T1000 (cell line): ENCODE data around the gene KPNA6.
"Not testable (repeated sequence)": the region's sequence is repeated elsewhere in the genome, so short reads cannot be mapped to it uniquely, and the experiment has no call there.

Source experiments
- DNase-seq: peaks from one replicate; lab custom pipeline; 2025; ENCODE audit warnings: mixed read lengths; lab: John Stamatoyannopoulos, UW

KPNA6 gene

GRCh38 chr1:32142446-32143301 is 34.8 kb downstream of the KPNA6 start:
- no peak for DNase-seq

DNA sequence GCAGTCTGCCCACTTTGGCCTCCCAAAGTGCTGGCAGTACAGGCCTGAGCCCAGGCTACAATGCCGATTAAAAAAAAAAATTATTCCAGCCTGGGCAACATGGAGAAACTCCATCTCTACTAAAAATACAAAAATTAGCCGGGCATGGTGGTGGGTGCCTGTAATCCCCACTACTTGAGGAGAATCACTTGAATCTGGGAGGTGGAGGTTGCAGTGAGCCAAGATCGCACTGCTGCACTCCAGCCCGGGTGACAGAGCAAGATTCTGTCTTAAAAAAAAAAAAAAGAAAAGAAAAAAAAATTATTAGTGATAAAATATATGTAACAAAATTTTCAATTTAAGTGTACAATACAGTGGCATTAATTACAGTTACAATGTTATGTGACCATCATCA is 35.4 kb downstream of the KPNA6 start:
- not testable (repeated sequence) for DNase-seq

GRCh38 chr1:32144033-32144432 is 36.2 kb downstream of the KPNA6 start:
- no peak for DNase-seq

DNA sequence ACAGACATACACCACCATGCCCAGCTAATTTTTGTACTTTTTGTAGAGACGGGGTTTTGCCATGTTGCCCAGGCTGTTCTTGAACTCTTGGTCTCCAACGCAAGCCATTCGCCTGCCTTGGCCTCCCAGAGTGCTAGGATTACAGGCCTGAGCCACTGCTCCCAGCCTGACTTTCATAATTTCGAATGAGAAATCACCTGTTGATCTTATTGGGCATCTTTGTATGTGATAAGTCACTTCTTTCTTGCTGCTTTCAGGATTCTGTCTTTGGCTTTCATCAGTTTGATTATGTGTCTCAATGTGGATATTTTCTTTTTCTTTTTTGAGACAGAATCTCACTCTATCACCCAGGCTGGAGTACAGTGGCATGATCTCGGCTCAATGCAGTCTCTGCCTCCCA is 39.9 kb downstream of the KPNA6 start:
- not testable (repeated sequence) for DNase-seq

DNA sequence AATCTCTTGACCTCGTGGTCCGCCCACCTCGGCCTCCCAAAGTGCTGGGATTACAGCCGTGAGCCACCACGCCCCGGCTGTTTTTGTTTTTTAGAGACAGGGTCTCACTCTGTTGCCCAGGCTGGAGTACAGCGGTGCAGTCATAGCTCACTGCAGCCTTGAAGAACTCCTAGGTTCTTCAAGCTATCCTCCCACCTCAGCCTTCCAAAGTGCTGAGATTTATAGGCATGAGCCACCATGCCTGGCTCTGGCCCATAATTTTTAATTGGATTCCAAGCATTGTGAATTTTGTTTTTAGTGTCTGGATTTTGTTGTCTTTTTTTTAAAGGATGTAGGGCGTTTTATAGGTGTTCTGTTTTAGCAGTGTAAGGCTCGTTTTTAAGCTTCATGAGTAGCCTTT is 43.0 kb downstream of the KPNA6 start:
- DNase-seq = no peak

DNA sequence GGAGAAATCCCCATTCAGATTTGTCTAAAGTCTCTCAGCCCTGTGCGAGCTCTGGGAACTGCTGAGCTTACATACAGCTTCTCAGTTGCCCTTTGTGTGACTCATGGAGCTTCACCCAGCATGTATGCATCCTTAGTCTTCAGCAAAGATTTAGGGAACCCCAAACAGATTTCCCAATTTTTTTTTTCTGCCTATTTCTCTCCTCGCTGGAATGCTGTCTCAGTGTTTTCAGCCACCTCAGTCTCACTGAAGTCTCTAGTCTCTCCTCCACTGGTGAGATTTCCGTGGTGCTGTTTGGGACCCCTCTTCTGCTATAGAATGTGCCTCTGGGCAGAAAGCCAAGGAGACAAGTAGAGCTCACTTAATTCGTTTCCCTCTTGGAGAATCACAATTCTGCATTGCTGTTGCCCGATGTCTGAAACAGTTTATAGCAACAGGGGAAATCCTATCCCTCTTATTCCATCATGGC is 43.5 kb downstream of the KPNA6 start:
- DNase-seq = peak; percentile 16

- DNase-seq = no peak
These were observed 51.3 kb downstream of the KPNA6 start for GRCh38 chr1:32159189-32159588.

DNA sequence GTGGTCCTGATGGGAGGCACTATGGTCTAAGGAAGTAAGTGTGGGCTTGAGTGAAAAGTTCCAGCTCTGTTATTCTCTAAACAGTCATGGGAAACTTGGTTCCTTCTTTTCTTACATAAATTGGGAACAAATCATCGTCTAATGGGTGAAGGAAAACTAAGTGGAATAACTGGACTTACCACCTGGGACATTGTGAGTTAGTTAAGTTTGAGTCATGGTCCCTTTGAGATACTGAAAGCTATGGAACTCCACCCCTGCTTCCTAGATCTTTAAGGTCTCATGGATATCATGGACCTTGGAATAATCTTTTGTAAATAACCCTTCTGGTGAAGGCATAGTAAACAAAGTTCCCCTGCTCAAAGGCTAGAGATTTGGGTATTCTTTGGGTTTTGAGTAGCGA is 55.5 kb downstream of the KPNA6 start:
- no peak for DNase-seq

GRCh38 chr1:32165633-32166032 is 57.8 kb downstream of the KPNA6 start:
- DNase-seq = not testable (repeated sequence)

GRCh38 chr1:32170991-32171390 is 63.1 kb downstream of the KPNA6 start:
- no peak for DNase-seq

DNA sequence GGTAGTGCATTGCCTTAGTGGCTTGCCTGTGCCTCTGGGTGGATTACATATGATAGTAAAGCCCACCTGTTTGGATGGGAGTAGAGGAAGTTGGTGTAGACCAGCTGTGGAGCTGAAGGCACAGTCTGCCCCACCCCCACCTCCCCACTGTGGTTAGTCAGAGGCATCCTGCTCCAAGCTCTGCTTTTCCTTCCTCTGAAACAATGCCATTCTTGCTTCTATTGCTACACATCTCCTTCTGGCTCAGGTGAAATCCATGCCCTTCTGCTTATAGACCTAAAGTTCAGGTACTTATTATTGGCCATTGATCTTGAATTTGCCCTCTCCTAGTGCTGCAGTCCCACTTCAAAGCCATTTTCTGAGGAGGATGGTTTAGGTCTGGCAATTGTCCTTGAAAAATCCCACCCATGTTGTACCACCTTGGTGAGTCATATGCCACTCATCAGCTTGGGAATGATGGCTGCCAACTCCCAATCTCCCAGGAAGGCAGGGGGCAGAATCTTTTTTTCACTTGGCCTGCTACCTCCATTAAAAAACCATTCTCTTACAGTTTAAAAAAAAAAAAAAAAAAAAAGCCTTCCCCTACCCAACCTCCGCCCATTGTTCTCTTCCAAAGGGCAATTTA is 64.9 kb downstream of the KPNA6 start:
- no peak for DNase-seq

DNA sequence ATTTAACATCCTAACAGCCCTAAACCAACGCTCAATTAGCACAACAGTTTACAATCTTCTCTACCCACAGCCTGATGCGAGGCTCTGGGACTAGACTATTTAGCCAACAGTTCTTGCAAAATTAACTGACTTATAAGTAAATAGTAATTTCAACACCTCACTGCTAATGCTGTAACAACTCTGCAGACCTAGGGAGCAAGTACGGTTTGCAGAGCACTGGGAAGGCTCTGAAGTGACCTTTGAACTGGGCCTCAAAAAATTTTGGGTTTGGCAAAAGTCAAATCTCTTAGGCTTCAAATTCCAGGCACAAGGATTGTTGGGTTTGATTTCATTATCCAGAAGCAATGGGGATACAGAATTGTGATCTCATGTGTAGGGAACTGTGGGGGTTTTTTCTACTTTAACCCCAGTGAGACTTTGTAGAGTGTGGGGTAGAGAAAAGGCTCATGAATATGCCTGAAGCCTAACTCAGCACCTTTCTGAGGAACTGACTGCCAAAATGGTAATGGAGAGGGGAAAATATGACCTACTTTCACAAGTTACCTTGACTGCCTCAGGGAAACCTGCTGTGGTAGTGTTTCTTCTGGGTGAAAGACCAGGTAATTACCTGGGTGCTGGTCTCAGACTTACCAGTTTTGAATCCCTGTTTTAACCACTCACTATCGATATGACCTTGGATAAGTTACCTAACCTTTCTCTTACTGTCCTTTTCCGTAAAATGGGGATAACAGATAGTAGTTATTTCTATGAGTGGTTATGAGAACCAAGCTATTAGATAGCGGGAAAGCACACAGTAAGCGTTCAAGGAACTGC is 70.7 kb downstream of the KPNA6 start:
- no peak for DNase-seq

DNA sequence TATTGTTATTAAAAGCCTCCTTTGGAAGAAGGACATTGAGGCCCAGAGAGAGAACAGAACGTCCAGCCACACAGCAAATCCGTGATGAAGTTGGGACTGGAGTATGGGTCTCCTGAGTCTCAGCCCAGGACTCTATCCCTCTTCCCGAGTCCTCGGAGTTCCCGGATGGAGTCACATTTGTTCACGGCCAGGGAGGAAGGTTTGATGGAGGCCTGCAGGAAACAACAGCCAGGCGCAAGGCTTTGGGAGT is 71.3 kb downstream of the KPNA6 start:
- no peak for DNase-seq

DNA sequence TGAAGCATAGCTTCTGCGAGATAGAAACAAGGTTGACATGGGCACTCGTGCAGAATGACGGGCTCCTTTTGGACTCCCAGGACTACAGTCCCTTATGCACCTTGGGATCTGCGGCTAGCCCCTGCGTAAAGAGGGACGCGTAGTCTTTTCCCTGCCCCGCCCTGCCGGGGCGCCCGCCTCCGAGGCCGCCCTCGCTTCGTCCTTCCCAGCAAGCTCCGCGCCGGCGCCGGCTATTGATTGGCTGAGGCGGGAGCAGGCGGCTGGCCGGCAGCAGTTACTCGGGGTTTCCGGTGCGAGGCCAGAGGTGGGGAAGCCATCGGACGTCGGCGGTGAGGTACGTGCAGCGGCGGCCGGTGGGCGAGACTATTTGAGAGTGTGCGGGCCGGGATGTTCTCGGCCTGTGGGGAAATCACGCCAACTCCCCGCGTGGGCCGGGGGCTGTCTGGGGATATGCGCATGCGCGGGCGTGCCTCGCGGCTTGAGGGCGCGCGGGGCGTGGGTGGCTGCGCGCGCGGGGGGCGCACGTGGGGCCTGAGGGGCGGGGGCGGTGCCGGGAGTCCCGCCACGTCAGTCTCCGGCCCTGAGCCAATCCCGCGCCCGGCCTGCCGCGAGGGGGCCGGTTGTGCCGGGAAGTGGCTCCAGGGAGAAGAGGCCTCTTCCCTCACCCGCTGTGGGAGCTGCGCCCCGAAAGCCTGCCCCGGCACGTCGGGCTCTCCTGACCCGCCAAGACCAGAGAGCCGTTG is 71.8 kb downstream of the KPNA6 start, which contains the start of gene TXLNA:
Gene TXLNA, plus strand, starts transcription at position 233 of the 743 bp plus-strand sequence. CDS start 671 bp downstream, outside the sequence.
- peak; percentile 89 for DNase-seq

DNA sequence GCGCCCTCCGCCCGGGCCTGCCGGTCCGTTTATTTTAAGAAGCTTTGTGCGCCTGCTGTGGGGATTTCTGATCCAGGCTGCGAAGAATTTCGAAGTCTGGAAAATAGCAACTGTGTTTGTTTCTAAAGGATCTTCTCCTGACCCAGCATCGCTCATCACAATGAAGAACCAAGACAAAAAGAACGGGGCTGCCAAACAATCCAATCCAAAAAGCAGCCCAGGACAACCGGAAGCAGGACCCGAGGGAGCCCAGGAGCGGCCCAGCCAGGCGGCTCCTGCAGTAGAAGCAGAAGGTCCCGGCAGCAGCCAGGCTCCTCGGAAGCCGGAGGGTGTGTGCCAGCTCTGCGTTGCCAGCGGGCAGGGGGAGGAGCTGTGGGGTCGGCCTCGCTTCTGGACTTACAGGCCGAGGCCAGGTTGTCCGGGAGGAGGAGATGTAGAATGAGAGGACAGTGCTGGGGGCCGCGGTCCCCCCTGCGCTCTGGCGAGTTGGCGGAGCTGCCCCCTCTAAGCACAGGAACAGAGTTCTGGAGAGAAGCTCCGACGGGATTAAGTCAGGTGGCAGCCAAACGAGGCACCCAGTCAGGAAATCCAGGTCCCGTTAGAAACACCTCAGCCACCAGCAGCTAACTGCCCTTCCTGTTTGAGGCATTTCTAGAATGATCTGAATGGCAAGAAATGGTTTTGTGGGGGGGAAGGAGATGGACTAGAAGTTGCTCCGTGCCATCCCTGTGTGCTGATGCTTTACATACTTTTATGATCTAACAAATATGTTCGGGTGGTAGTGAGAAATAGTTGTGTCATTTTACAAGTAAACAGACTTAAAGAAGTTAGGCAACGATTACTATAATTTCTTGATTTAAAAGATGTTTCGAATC is 72.6 kb downstream of the KPNA6 start:
- DNase-seq = no peak

DNA sequence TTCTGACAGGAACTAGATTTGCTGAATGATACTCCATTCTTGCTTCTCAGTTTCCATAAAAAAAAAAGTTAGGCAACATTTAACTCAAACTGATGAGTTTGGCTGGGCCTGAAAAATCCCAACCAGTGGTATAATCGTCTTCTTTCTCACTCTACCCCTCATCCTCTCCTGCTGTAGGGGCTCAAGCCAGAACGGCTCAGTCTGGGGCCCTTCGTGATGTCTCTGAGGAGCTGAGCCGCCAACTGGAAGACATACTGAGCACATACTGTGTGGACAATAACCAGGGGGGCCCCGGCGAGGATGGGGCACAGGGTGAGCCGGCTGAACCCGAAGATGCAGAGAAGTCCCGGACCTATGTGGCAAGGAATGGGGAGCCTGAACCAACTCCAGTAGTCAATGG is 73.2 kb downstream of the KPNA6 start:
- DNase-seq = no peak

- DNase-seq = no peak
These were observed 73.7 kb downstream of the KPNA6 start for GRCh38 chr1:32181563-32181962.

DNA sequence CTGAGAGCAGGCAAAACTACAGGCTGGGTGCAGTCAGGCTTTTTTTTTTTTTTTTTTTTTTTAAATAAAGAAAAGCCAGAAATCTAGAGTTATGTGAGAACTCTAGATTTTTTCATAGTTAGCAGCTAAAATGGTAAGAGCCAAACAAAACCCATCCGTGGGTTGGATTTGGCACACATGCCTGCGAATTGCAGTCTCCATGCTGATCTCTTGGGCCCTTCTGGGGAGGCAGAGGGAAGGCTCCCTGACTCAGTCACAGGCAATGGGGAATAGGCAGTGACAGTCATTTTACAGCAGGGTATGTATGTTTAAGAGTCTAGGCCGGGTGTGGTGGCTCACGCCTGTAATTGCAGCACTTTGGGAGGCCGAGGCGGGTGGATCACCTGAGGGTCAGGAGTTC is 74.2 kb downstream of the KPNA6 start:
- DNase-seq = no peak

DNA sequence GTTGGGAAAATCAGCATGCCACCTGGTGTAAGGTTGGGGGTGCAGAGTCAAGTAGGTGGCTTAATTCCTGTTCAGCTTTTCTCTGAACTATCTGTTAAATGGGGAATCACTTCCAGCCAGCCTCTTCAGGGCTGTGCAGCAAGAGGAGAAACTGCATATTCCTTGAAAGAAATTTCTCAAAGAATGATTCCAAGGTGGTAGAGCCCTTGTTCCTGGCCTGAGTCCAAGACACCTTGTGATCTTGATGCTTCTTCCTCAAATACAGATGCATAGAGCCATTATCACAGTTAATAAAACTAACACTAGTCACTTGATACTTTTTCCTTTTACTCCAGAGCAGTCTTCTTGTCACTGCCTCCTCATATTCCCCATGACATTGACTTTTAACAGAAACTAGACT is 76.8 kb downstream of the KPNA6 start:
- no peak for DNase-seq

- DNase-seq = no peak
These were observed 78.2 kb downstream of the KPNA6 start for GRCh38 chr1:32186077-32186476.

DNA sequence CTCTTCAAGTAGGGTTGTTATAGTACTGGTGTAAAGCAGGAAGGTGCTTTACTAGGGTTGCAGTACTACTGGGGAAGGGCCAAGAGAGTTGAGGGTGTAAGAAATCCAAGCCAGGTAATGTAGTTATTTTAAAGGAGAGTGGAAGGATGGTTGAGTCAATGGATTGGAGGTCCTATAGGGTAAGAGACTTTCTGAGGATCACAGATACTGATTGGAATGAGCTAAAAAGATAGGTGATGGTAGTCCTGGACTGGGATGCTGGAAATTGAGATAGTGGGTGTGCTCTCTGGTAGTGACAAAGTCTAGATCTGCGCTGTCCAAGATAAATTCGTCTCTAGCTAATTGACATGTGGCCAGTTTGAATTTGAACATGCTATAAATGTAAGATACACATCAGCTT is 78.6 kb downstream of the KPNA6 start:
- DNase-seq = no peak
